ENCODE results near the gene HIGD2A. TPM values are rescaled to one million over a fixed set of nuclear protein-coding genes. Genes with fewer than 3 reads are reported as not detected.
A peak's percentile ranks its signal among the peaks of the same experiment; 100 is the strongest.

The HIGD2A gene
- total RNA-seq, 2 experiments from 2014 or later: 94.0 to 94.5 TPM

- Mint-ChIP-seq H3K4me1 (peaks cover 32% of the 10 kb centered on the region), H3K27ac (peak overlapping the region; percentile 14), H3K27me3 (no peaks in the 10 kb centered on the region), H3K4me3 (peak overlapping the region; percentile 76), H3K9me3 (no peaks in the 10 kb centered on the region), H3K36me3 (no peaks in the 10 kb centered on the region)
- no peak for DNase-seq
Measured at GRCh38 chr5:176415240-176415951, 26.8 kb downstream of the HIGD2A start.

GRCh38 chr5:176415952-176416924 is 27.7 kb downstream of the HIGD2A start, which contains the start of gene CLTB:
Gene CLTB, minus strand, starts transcription at chr5:176416539. Its CDS starts 176 bp downstream, at chr5:176416363.
- Mint-ChIP-seq H3K4me3 (peak within 1 kb of the TSS; percentile 76), H3K4me1 (peaks cover 32% of the 10 kb centered on the region), H3K27me3 (no peaks in the 10 kb centered on the region), H3K36me3 (no peaks in the 10 kb centered on the region), H3K27ac (peak within 1 kb of the TSS; percentile 55), H3K9me3 (no peaks in the 10 kb centered on the region)
- DNase-seq: peak; percentile 87

GRCh38 chr5:176416965-176417364 is 28.4 kb downstream of the HIGD2A start:
- no peaks in the 10 kb centered on the region for H3K36me3 Mint-ChIP-seq
- H3K27ac Mint-ChIP-seq: peak overlapping the region; percentile 19
- H3K4me1 Mint-ChIP-seq: peaks cover 32% of the 10 kb centered on the region
- DNase-seq: no peak
- H3K4me3 Mint-ChIP-seq: peak overlapping the region; percentile 63
- no peaks in the 10 kb centered on the region for H3K27me3 Mint-ChIP-seq
- no peaks in the 10 kb centered on the region for H3K9me3 Mint-ChIP-seq

- no peak overlapping the region for H3K4me3 Mint-ChIP-seq
- H3K36me3 Mint-ChIP-seq: no peaks in the 10 kb centered on the region
Measured at GRCh38 chr5:176418251-176418650, 29.7 kb downstream of the HIGD2A start.

GRCh38 chr5:176420086-176420485 is 31.5 kb downstream of the HIGD2A start:
- Mint-ChIP-seq H3K4me3 (no peak overlapping the region), H3K36me3 (no peaks in the 10 kb centered on the region), H3K27me3 (no peaks in the 10 kb centered on the region), H3K27ac (no peak overlapping the region), H3K4me1 (peaks cover 12% of the 10 kb centered on the region), H3K9me3 (no peaks in the 10 kb centered on the region)
- DNase-seq: no peak

More at GRCh38 chr5:176418251-176418650, 29.7 kb downstream of the HIGD2A start:
- H3K4me1 Mint-ChIP-seq: peaks cover 28% of the 10 kb centered on the region
- H3K9me3 Mint-ChIP-seq: no peaks in the 10 kb centered on the region
- no peak overlapping the region for H3K27ac Mint-ChIP-seq
- no peak for DNase-seq
- no peaks in the 10 kb centered on the region for H3K27me3 Mint-ChIP-seq

GRCh38 chr5:176420972-176421544 is 32.5 kb downstream of the HIGD2A start:
- no peak for DNase-seq
- Mint-ChIP-seq H3K4me1 (peaks cover 10% of the 10 kb centered on the region), H3K9me3 (peaks cover 2% of the 10 kb centered on the region), H3K36me3 (no peaks in the 10 kb centered on the region), H3K4me3 (no peak overlapping the region), H3K27ac (no peak overlapping the region), H3K27me3 (no peaks in the 10 kb centered on the region)

- H3K27me3 Mint-ChIP-seq: no peaks in the 10 kb centered on the region
- no peak for DNase-seq
- H3K4me3 Mint-ChIP-seq: no peak overlapping the region
- H3K27ac Mint-ChIP-seq: no peak overlapping the region
- H3K36me3 Mint-ChIP-seq: no peaks in the 10 kb centered on the region
- peaks cover 2% of the 10 kb centered on the region for H3K9me3 Mint-ChIP-seq
- no peaks in the 10 kb centered on the region for H3K4me1 Mint-ChIP-seq
Measured at GRCh38 chr5:176424181-176424580, 35.6 kb downstream of the HIGD2A start.

GRCh38 chr5:176425138-176425537 is 36.6 kb downstream of the HIGD2A start:
- Mint-ChIP-seq H3K9me3 (peaks cover 2% of the 10 kb centered on the region), H3K4me3 (no peak overlapping the region), H3K27ac (no peak overlapping the region), H3K36me3 (no peaks in the 10 kb centered on the region), H3K4me1 (peaks cover 2% of the 10 kb centered on the region), H3K27me3 (no peaks in the 10 kb centered on the region)
- DNase-seq: no peak

GRCh38 chr5:176425791-176426190 is 37.2 kb downstream of the HIGD2A start:
- Mint-ChIP-seq H3K27ac (no peak overlapping the region), H3K4me3 (no peak overlapping the region), H3K9me3 (peaks cover 5% of the 10 kb centered on the region), H3K36me3 (peaks cover 3% of the 10 kb centered on the region), H3K4me1 (peaks cover 8% of the 10 kb centered on the region), H3K27me3 (no peaks in the 10 kb centered on the region)
- DNase-seq: no peak

GRCh38 chr5:176426876-176427275 is 38.3 kb downstream of the HIGD2A start:
- no peak overlapping the region for H3K4me3 Mint-ChIP-seq
- DNase-seq: no peak
- peaks cover 5% of the 10 kb centered on the region for H3K9me3 Mint-ChIP-seq
- H3K27ac Mint-ChIP-seq: no peak overlapping the region
- H3K27me3 Mint-ChIP-seq: no peaks in the 10 kb centered on the region
- H3K36me3 Mint-ChIP-seq: peaks cover 3% of the 10 kb centered on the region
- H3K4me1 Mint-ChIP-seq: peaks cover 8% of the 10 kb centered on the region

GRCh38 chr5:176427971-176428370 is 39.4 kb downstream of the HIGD2A start:
- Mint-ChIP-seq H3K4me1 (peaks cover 8% of the 10 kb centered on the region), H3K36me3 (peaks cover 3% of the 10 kb centered on the region), H3K27ac (no peak overlapping the region), H3K27me3 (no peaks in the 10 kb centered on the region), H3K9me3 (peaks cover 5% of the 10 kb centered on the region), H3K4me3 (no peak overlapping the region)
- no peak for DNase-seq

GRCh38 chr5:176429972-176430371 is 41.4 kb downstream of the HIGD2A start:
- H3K27me3 Mint-ChIP-seq: no peaks in the 10 kb centered on the region
- H3K4me1 Mint-ChIP-seq: peaks cover 8% of the 10 kb centered on the region
- DNase-seq: no peak
- H3K9me3 Mint-ChIP-seq: peaks cover 5% of the 10 kb centered on the region
- peak overlapping the region; percentile 57 for H3K27ac Mint-ChIP-seq
- no peak overlapping the region for H3K4me3 Mint-ChIP-seq
- peaks cover 3% of the 10 kb centered on the region for H3K36me3 Mint-ChIP-seq

GRCh38 chr5:176432707-176433106 is 44.2 kb downstream of the HIGD2A start:
- Mint-ChIP-seq H3K4me1 (peaks cover 19% of the 10 kb centered on the region), H3K27me3 (peaks cover 4% of the 10 kb centered on the region), H3K9me3 (peaks cover 2% of the 10 kb centered on the region), H3K4me3 (no peak overlapping the region), H3K36me3 (peaks cover 3% of the 10 kb centered on the region), H3K27ac (no peak overlapping the region)
- DNase-seq: no peak

- H3K4me3 Mint-ChIP-seq: peak overlapping the region; percentile 18
- no peaks in the 10 kb centered on the region for H3K9me3 Mint-ChIP-seq
- H3K27me3 Mint-ChIP-seq: peaks cover 15% of the 10 kb centered on the region
- no peak for DNase-seq
- H3K36me3 Mint-ChIP-seq: no peaks in the 10 kb centered on the region
- peak overlapping the region; percentile 63 for H3K27ac Mint-ChIP-seq
- peaks cover 11% of the 10 kb centered on the region for H3K4me1 Mint-ChIP-seq
Measured at GRCh38 chr5:176436656-176437055, 48.1 kb downstream of the HIGD2A start.

Measured in activated naive CD8-positive, alpha-beta T cell treated with anti-CD3 and anti-CD28 coated beads for 36 hours (primary cell).